ENCODE data around the gene UGT1A9.
"Not testable (repeated sequence)": the region's sequence is repeated elsewhere in the genome, so short reads cannot be mapped to it uniquely, and the experiment has no call there.

UGT1A9 gene

DNA sequence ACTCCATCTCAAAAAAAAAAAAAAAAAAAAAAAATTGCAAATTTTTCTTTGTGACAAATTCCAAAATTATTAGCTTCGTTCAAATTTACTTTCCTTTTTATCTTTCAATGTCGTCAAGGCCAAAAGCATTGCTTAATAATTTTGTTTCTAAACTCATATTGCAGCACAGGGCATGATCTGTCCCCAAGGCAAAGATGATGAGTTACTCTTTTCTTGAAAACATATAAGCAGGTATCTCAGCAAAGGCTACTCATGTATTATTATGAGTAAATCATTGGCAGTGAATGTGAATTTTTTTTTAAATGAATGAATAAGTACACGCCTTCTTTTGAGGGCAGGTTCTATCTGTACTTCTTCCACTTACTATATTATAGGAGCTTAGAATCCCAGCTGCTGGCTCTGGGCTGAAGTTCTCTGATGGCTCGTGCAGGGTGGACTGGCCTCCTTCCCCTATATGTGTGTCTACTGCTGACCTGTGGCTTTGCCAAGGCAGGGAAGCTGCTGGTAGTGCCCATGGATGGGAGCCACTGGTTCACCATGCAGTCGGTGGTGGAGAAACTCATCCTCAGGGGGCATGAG lies 9.9 kb downstream of the UGT1A9 start, which contains the start of gene UGT1A7:
UGT1A7 (plus strand) TSS at position 381 of the 579 bp plus-strand sequence; CDS start at position 418, 37 bp downstream.
- FAIRE-seq: no peak

DNA sequence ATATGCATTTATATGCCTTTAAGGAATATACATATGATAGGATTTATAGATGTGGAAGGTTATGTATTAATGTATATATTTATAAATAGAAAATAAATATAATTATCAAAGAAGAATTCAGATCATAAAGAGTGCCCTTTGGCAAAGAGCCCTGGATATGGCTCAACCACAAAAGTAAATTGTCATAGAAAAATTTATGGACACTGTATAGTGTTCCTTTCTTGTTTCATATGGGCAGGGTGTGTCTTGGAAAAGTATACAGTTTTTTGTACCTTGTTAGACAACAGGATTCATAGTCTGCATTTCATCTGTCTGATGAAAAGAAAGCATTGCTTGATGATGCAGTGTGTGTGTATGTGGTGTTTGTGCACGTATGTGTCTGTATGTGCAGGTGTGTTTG lies 12.9 kb downstream of the UGT1A9 start:
- no peak for FAIRE-seq

DNA sequence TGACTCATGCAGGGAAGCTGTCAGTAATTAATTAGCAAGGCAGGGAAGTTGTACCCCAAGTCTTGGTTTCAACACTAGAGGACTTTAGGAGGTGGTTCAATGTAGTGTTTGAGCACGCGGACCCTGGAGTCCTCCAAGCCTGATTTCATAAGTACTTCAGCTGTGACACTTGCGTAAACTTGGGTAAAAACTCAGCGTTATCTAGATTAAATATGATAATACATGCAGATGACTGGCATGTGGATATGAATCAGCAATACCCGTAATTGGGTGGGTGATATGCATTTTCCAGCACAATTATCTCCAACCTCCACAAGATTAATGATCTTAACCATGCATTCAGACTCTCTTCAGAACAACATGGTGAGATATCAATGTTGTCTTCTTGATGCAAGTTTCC lies 15.2 kb downstream of the UGT1A9 start:
- FAIRE-seq: no peak

DNA sequence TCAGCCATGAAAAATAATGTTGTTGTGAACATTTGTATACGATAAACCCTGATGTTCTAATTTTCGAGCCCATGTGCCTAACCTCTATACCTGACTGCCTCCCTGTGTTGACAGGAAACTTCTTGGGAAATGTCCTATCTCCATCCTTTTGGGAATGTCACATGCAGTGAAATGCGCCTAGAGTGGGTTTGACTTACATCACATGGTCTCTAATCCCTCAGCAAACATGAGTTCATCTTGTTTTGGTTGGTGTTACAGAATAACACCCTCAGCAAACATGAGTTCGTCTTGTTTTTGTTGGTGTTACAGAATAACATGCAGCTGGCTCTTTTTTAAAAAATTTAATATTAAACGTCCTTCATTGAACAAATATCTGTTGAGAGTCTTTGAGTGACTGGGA lies 16.6 kb downstream of the UGT1A9 start:
- FAIRE-seq: no peak

DNA sequence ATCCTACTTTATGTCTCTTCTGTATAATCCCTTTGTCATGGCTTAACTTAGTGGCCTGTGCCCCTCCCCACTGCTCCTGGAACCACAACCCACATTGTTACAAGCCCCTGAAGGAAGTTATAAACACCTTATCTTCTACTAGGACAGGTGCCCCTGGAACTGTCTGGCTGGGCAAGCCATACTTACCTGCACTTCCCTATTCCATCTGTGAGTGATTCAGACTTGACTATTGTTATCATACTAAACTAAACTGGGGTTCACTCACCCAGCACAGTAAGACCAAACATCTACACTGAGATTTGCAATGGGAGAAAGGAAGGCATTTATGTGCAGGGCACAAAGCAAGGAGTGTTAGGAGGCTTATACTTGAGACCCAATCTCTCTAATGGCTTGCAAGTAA lies 17.3 kb downstream of the UGT1A9 start:
- FAIRE-seq: no peak

DNA sequence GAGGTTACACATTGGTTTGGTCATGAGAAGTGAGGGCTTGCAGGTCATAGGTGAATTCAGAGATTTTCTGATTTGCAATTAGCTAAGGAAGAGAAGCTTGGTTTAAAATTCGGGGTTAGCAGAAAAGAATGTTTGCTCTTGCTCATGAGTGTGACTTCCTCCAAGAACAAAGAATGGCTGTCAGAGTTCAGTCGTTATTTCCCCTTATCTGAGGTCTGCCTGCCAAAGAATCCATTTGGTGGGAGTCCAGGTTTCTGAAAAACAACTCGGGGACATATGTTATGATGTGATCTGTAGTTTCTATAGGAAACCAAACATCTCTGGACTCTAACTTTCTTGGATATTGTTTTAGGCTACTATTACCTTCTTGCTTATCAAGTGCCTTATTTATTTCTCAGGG lies 17.8 kb downstream of the UGT1A9 start:
- FAIRE-seq: no peak

DNA sequence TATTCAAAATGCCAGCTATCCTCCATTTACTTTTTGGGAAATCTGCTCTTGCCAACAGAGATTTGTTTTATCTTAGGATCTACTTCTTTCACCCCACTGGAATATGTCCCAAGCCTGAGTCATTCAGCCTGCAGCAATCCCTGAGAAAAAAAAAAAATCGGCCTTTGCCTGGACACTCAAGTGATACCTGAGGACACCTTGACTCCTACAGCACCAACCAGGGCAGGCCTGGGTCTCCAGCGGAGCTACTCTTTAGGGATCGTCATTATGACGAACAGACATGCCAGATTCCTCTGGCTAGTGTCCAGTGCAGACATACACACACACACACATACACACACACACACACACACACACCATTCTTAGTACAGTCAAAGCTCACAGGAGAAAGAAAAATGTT lies 18.7 kb downstream of the UGT1A9 start:
- FAIRE-seq: no peak

DNA sequence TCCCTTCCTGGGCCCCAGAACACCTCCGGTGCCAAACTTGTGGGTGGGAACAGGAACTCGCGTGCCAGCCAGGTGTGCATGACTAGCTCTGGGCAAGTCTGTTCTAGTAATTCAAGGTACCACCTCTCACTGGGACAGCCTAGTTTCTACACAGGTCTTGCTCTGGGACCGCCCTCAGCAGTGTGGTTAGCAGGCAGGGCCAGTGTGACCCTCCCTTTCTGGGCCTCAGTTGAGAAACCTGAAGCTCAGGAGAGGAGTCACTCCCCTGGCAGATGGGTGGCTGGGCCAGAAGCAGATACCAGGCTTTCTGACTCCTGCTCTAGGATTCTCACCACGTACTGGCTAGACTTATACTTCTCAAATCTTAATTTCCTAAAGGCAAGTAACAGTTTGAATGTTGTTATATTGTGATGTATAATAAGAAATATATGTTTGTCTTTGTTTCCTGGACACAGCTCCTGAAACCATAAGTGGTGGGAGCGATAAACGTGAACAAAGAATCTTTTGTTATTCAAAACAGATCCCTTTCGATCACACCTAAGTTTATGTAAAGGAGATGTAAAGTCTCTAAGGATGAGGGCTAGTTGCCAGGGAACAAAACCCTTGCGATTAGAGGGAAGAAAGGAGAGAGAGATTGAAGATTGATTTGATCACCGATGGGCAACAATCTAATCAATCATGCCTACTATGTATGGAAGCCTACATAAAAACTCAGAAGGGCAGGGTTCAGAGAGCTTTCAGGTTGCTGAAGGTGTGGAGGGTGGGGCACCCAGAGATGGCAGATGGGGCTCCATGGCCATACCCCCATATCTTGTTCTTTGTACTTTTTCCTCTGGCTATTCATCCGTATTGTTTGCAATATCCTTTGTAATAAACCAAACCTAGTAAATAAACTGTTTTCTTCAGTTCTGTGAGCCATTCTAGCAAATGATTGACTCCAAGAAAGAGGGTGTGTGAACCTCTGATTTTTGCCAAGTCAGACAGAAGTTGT lies 20.0 kb downstream of the UGT1A9 start:
- FAIRE-seq: no peak

DNA sequence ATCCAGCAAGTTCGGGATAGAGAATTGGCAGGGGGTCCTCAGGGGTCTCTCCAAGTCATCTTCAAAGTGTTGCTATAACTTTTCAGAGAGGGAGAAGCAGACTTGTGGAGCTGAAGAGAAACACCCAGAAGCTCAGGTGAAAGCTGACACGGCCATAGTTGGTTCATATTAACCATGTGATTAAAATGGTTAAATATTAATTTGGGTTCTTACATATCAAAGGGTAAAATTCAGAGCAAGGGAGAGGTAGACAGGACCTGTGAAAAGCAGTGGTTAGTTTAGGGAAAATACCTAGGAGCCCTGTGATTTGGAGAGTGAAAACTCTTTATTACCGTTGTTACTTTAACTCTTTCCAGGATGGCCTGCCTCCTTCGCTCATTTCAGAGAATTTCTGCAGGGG lies 20.9 kb downstream of the UGT1A9 start, which contains the start of gene UGT1A6:
UGT1A6 (plus strand) TSS at position 243 of the 400 bp plus-strand sequence; CDS start at position 358, 115 bp downstream.
- FAIRE-seq: no peak

DNA sequence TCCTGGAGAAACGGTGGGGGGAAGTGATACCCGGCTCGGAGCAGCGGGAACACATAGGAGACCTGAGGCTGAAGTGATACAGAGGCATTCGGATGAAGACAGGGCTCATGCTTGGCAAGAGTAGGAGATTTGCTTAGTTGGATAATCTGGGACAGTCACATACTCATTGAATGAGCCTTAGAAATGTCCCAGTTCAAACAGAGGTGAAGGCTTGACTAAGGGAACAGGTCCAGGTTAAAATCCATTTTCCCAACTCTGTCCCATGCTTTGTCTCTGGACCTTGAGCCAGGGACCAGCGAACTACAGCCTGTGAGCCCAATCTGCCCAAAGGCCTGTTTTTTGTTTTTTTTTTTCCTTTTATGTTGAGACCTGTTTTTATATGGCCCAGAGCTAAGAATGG lies 22.3 kb downstream of the UGT1A9 start:
- no peak for FAIRE-seq

DNA sequence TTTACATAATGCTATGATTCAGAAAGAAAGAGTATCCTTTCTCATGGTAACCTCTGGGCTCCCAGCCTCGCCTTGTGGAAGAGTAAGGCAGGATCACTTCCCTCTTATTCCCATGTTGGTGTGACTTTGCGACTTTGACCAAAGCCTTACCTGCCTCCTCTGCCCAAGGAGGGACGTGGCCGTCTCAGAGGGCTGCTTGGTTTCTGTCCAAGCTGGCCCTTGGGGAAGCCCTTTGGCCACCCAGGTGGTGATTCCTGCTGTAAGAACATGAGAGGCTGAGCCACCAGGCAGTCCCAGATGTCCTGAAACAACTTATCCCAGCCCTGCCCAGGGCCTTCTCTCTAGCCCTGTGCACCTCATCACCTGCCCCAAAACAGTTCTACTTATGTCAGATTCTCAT lies 27.0 kb downstream of the UGT1A9 start:
- FAIRE-seq: no peak

DNA sequence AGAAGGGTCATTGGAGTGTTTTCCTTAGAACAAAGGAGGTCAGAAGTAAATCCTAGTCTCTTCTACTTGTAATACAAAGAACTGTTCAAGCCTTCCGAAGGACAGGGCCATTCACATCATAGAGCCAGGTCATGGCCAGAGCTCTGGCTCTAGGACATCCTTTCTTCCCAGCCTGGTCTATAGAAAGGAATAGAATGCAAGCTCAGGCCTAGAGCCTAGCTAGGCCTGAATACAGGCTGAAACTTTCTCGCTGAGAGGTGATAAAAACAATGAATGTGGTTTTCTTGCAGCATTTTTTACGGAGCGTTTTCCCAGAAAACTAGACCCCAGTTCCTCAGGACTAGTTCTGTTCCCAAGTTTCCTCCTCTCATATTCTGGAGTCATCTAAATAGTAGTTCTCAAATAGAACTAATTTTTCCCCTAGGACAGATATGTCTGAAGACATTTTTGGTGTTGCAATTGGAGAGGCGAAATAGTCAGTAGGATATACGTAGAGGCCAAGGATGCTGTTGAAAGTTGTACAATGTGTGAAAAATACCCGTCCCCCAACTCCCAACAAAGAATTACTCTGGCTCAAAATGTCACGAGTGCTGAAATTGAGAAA lies 27.8 kb downstream of the UGT1A9 start:
- FAIRE-seq: no peak

DNA sequence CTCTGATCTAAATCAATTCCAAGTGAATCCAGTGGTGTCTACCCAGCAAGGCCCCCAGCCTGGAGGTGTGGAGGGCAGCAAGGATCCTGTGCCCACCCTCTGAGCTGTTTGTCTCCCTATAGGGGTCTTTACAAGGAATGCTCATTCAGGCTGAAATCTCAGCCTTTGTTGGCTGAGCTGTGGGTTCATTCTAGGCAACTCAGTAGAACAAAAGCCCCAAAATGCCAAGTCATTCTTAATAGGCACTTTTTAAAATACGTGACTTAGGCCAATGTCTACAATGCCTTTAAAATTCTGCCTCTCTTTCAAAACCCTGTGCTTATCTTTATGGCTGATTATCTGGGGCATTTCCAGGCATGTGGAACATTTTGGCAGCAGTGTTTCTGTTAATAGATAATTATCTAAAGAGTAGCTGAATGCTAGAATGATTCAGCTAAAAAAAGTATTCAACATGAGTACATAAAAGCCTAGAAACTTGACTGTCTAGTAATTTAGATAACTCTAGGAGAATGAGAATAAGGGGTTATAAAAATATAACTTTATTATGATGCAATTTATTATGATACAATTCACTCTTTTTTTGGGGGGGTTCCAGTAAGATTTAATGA lies 28.4 kb downstream of the UGT1A9 start:
- no peak for FAIRE-seq

DNA sequence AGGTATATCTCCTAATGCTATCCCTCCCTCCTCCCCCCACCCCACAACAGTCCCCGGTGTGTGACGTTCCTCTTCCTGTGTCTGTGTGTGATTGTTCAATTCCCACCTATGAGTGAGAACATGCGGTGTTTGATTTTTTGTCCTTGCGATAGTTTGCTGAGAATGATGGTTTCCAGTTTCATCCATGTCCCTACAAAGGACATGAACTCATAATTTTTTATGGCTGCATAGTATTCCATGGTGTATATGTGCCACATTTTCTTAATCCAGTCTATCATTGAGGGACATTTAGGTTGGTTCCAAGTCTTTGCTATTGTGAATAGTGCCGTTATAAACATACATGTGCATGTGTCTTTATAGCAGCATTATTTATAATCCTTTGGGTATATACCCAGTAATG lies 29.1 kb downstream of the UGT1A9 start:
- FAIRE-seq: not testable (repeated sequence)

DNA sequence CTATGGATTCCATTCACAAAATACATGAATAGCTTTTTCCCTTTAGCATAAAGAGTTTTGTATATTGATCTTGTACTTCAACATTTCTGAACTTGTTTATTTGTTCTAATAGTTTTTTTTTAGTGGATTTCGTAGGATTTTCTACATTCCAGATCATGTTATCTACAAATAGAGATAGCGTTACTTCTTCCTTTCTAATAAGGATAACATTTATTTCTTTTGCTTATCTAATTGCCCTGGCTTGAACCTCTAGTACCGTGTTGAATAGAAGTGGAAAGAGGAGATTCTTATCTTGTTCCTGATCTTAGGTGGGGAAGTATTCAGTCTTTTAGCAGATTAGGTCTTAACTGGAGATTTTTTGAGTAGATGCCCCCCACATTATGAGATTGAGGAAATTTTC lies 30.5 kb downstream of the UGT1A9 start:
- FAIRE-seq: no peak

DNA sequence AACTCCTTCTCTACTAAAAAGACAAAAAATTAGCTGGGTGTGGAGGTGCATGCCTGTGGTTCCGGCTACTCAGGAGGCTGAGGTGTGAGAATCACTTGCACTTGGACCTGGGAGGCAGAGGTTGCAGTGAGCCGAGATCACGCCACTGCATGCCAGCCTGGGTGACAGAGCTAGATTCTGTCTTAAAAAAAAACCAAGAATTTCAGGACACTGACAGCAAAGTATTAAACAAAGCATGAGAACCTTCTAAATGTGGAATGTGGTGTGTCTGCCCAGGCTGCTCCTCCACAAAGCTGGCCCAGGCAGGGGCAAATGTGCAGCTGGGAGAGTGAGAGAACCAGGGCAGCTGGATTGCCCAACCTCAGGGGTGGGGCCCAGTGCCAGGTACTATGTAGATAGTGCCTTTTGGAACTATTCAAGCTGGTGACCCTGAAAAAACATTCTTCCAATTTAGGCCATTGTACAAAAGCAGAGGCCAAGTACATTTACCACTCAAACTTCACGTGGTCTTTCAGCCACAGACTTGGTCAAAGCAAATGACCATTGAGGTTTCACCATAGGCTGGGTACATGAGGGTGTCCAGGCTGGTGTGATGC lies 34.3 kb downstream of the UGT1A9 start:
- FAIRE-seq: no peak

DNA sequence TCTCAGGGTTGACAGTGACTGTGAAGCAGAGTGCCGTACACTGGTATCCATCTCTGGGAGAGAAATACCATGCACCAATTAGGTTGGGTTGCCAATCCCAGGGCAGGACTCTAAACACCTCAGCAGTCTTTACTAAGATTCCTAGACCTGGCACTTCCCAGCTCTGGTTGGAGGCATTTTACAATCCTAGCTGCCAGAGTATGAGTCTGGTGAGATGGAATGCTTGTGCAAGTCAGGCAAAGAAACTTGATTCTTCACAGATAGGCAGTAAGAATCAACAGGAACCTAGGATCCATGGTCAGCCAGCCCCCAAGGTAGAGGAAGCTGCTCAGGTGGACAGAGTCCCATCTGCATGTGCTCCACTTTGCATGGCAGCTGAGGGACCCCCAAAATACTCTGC lies 35.0 kb downstream of the UGT1A9 start:
- no peak for FAIRE-seq

DNA sequence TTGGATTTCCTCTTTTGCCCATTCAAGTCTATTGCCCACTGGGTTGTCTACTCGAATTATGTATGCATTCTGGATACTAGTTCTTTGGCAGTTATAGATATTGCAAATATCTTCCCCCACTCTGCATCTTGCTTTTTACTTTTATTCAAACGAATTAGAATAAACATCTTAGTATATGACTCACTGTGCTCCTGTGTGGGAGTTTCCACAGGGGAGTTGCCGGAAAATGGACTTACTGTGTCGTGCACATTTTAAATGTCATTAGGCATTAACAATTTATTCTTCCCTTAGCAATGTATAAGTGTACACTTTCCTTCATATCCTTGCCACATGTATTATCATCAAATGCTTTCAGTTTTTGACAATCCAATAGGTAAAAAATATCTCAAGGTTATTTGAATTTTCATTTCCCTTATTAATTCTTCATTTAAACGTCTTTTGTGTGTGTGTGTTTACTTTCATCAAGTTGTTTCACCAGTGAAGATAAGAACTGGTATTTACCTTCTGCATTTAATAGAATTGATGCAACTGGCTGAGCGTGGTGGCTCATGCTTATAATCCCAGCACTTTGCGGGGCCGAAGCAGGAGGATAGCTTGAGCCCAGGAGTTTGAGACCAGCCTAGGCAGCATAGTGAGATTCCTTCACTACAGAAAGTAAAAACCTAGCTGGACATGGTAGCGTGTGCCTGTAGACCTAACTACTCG lies 36.4 kb downstream of the UGT1A9 start:
- no peak for FAIRE-seq

DNA sequence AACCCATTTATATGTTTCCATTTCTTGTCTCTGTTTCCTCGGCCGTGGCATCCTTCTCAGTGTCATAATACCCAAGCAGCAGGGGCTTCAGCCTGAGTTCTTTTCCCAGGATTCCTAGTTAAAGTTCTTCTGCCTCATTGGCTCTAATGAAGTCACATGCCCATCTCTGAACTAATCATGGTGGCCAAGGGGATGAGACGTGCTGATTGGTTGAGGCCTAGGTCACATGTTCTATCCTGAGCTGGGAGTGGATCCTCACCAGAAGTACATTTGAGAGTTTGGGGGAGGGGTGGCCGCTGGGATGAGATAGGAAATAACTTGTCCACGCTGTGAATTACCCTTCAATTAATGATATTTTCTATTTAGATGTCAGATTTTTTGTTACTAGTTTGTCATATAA lies 37.2 kb downstream of the UGT1A9 start:
- no peak for FAIRE-seq

DNA sequence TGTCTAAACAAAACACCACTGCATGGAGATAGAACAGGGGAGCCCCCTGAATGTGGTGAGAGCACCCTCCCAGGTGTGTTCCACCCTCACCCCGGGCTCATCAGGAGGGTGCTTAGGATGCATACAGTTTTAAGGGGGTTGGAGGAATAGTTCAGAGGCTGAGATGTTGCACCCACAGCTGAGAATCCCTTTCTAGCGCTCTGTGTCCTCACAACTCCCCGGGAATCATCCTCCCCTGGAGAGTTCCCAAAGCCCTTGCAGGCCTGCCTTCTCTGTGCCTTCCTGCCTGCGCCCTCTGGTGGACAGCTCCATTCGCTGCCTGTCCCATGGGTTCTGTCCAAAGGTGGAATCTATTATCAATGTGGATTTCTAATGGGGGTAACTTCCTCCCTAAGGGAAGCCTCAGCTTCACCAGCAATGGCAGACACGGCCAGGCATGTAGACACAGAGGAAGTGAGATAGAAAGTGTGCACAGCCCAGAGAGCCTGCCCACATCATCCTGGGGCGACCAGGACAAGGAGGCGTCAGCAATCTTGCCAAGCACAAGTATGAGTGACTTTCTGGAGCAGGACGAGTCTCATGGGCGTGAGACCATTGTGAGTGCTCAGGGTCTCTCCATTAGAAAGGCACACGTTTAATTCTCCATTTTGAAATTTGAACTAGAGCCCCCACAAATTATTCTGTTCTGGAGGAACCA lies 39.8 kb downstream of the UGT1A9 start:
- FAIRE-seq: no peak

DNA sequence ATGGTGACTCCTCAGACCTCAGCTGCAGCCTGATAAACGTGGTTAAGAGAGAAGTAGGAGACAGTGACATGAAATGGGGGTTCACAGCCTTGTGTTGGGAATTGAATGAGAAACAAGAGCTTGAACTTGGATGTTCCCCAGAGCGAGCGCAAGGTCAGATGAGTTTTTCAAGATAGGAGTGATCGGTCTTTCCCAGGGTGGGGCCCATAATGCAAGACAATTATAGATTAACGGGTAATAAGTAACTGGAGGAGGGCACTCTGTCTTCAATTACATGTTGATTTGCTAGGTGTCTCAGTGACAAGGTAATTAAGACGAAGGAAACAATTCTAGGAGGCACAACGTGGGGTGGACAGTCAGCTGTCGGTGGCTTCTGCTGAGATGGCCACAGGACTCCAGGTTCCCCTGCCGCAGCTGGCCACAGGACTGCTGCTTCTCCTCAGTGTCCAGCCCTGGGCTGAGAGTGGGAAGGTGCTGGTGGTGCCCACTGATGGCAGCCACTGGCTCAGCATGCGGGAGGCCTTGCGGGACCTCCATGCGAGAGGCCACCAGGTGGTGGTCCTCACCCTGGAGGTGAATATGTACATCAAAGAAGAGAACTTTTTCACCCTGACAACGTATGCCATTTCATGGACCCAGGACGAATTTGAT lies 41.0 kb downstream of the UGT1A9 start, which contains the start of gene UGT1A5:
UGT1A5 (plus strand) TSS at position 297 of the 651 bp plus-strand sequence; CDS start at position 382, 85 bp downstream.
- FAIRE-seq: no peak

Data from A204.1 (cell line).